CD4-positive, alpha-beta T cell treated with Interleukin-10 for 1 hour (primary cell): ENCODE measurements around the gene C2orf66.

Experiments used
- DNase-seq: peaks from one replicate; pipeline ENCODE4 v3.0.0-alpha.2; 2020

Gene C2orf66

DNA sequence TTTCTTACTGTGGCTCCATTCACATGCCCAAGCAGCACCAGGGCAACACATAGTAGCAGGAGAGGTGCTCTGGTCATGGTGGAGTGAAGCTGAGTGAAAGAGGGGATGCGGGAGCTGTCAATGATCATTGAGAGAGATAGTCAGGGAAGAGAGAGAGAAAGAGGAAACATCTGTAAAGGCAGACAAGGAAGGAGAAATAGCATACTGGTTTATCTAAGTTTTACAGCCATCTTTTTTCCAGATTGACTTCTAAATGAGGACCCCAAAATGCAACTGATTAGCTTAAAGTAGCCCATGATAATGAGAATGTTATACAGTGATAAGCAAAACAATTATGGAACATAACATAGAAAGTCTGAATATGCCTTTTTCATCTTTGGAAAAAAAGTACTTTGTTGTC, at the start of gene C2orf66:
TSS of gene C2orf66 (minus strand) at position 96 of the 400 bp plus-strand sequence. CDS start at position 77, 19 bp downstream.
- no peak for DNase-seq

DNA sequence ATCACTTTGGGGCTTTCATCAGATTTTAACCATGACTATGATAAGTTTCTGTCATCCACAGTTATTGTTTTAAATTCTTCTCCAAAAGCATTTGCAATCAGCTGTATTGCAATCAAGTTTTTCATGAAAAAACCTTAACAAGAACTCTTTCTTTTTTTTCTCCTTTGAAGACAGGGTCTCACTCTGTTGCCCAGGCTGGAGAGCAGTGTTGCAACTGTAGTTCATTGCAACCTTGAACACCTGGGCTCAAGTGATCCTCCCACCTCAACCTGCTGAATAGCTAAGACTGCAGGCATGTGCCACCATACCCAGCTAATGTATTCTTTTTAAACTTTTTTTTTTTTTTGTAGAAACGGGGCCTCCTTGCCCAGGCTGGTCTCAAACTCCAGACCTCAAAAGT, 45.5 kb upstream of the C2orf66 start:
- DNase-seq: no peak

DNA sequence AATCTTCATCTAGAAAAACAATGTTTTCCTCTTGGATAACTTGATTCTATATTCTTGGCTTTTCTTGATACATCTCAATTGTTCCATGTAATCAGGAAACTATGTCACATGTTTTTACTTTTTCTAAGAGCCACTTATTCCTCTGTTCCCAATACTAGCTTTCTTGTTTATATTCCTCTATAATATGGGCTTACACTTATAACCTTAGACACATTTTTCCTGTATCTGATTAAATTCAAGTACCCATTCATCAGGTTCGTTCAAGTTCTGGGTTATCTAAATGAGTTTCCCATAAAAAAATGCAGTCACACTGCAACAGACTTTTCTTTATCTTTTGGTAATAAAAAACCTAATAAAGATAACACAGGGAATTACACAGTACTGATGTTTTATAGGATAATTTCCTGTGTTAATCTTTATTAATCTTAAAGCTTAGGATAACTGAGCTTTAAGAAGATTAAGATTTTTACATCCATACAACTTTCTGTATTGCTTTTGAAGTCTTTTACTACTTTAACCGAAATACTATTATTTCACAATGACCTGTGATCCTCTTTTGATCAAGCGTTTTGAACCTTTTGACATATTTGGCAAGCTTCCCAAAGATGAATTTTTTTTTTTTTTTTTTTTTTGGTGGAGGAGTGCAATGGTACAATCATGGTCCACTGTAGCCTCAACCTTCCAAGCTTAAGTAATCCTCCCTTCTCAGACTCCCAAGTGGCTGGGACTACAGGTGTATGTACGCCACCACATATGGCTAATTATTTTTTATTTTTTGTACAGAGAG, 44.3 kb upstream of the C2orf66 start:
- no peak for DNase-seq

DNA sequence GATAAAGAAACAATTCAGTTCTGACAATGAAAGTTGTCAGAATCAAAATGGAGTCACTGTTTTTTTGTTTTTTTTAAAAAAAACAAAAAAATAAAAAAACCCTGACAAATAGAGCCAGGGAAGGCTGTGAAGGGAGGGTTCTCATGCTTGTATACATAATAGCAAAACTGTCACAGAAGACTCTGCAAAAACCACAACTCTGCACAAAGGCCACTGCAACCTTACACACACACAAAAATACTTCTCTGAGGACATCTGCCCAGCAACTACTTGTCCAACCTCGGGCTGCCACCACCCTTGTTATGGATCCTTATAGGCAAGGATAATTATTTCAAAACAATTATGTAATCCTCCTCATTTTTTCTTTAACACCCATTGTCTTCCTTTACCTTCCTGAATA, 41.9 kb upstream of the C2orf66 start:
- DNase-seq: no peak

DNA sequence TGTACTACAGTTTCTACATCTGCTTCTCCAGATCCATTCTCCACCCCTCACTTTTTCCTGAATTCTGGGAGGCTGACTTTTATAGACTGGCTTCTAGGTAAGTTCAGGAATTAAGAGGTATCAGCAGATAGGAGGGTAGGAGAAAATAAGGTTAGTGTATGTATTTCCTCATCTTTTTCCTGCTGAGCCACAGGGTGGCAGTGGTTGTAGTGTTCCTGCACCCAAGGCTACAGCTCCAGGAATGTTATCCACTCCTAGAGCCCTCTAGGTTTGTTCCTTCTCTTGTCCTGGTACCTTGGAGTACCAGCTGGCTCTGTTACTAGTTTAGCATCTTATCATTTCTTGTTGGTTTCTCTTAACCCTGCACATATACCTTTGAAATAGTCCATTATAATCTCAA, 40.7 kb upstream of the C2orf66 start:
- no peak for DNase-seq

DNA sequence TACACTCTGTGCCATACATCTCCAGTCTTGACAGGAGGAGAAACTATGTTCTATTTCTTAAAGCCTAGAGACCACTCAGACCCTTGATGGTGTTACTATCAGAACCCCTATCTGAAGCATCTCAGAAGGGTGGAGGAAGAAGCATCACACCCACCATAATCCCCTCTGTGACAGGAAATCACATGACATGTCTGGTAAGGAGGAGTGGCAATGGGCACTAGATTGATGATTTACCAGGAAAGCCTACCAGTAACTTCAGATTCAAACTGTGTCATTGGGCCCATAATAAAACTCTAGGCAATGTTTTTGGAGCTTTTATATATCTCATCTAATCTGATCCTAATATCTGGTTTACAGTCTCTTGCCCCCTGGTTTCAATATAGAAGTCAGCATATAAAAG, 37.1 kb upstream of the C2orf66 start:
- no peak for DNase-seq

DNA sequence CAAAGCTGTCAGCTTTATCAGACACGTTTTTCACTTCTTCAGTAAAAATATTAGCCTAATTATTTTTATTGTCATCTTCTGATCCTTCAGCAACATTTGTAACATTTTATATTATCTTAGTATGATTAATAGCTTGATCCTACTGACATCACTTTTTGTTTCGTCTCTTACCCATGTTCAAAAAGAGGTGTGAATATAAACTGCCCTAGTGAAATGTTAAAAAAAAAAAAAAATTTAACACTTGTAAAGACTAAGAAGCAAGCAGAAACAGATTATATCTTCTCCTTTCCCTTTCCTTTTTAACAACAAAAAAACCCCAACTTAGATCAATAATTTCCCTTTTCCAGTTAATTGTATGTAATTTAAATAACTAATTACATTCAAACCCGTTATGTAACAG, 36.2 kb upstream of the C2orf66 start:
- no peak for DNase-seq

DNA sequence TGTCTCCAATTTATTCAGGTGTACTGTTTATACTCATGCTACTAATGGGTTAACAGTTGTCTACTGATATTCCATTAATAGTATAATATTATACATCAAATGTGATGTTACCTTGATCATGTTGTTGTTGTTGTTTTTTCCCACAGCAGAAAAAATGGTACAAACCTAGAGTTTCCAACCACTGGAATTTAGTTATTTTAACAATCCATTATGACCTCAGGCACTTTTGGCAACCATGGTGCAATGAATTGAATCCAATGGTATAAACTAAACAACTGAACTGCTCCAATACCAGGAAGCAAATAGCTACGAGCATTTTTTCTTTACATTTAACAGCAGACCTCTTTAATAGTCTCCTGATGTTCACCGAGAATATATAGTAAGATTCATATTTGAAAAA, 31.0 kb upstream of the C2orf66 start:
- DNase-seq: no peak

DNA sequence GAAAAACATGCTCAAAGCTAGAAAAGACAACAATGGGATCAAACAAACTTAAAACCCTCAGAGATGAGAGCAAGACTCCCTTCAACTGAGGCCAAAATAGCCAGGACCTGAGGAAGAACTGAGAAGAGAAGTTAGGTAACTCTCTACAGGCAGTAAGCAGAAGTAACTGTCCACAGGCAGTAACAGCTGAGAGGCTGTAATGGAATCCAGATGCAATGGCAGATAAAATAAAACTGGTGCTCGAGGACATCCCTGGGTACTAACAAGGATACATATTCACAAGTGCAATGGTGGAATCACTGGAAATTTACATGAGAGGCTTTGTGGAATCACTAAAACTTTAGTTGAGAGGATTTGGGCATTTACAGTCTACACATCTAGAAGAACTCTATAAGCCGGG, 30.4 kb upstream of the C2orf66 start:
- DNase-seq: no peak

DNA sequence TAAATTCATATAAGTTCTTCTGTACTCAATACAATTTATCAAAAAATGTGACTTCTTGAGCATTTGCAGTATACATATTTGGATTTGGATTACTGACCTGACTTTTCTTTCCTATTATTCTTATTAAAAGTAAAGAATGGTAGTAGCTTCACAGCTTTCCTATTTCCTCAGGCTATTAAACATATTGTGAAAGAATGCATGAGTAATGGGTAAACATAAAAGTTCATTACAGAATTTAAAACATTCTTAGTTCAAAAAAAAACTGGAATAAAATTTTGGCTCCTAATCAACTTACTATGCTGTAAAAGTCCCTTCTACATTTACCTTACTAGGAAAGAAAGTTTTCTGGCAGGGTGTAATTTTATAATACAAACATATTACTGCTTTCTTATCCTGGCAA, 27.3 kb upstream of the C2orf66 start:
- no peak for DNase-seq

DNA sequence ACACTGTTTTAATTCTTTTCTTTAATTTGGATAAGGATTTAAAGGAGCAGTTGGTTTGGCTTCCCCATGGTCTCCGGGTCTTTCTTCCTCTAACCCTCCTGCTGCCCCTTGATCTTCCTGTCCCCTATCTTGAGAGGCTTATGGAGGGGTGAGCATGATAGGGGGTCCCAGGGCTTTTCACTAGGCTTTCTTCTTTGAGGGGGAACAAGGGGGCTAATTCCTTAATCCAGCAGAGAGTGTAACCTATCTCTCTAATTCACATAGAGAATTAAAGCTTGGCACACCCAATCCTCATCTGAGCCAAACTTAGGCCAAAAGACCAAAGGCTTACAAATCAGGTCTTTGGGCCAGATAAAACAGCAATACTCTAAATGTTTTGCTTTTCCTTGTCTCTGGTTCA, 21.5 kb upstream of the C2orf66 start:
- DNase-seq: no peak

DNA sequence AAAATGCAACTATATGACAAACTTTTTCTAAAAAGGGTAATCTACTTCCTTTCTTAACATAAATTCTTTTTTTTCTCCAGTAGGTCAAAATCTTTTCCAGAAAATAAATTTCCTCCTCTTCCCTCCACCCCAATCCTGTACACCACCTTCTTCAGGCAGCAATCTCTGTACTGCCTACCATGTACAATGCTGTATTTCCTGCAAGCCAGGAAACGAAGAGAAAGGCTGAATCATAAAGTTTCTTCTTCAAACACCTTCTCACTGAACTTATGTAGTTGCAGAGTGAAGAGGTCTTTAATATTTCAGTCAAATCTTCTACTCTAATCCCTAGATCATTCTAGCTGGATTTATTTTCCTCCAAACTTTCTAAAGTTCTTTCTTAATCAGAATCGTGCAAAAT, 18.2 kb upstream of the C2orf66 start:
- no peak for DNase-seq

DNA sequence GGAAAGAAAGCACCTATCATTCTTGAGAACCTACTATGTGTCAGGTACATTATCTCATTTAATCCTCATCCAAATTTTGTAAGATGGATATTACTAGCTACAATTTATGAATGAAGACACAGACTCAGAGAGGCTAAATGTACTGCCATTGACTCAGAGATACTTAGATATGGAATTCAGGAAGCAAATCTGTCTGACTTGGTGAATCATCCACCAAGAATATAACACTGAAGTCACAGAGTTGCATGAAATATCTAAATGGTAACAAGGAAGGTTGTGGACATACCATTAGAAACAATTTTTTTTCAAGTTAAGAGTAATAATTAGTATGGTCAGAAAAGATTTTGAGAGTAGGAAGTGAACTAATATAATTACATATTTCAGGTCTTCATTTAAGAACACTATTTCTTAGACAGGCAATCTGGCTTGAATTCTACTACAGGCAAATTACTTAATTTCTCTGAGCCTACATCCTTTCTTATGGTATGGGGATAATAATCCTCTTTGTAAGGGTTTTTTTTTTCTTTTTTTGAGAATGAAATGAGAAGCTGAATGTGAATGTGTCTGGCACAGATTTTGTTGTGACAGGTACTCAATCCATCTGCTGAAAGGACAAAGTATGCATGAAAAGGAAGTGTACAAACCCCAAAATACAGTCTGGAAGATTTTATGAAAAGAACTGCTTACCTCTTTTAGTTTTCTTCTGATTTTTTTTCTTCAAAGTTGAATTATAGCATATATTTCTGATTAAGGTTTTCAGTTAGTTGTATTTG, 14.8 kb upstream of the C2orf66 start:
- DNase-seq: no peak

DNA sequence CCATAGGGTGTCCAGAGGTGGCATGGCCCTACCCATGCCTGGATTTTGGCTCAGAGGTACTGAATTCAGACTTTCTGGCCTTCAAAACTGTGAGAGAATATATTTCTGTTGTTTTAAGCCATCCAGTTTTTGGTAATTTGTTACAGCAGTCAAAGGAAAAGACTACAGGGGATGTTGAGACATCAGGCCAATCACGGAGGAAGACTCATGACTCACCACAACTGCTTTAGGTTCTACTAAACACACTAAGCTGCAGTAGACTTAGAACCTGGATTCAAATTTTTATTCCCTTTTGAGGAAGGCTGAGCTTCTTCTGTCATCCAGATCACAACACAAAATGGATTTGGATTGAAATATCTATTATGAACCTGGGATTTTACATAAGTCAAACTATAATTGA, 12.0 kb upstream of the C2orf66 start:
- no peak for DNase-seq

DNA sequence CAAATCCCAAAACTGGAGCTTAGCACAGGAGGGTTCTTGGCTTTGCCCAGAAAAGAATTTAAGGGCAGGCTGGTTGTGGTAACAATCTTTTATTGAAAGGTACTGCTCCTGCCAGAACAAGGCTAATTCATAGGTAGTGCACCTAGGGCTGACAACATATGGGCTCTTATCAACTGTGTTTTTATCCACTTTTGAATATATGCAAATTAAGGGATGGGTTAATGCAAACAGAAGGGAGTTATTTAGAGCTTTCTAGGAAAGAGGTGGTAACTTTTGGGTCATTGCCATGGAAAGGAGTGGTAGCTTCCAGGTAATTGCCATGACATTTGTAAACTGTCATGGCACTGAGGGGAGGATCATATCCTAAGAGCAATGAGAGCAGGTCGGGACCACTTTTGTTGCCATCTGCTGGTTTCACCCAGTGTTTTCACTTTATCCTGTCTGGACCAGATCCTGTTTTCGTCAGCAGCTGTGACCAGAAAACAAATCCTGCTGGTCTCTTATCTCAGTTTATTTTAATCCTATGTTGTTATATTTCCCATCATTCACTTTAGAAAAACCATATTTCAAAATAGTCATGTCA, 981 bp downstream of the C2orf66 start:
- no peak for DNase-seq

DNA sequence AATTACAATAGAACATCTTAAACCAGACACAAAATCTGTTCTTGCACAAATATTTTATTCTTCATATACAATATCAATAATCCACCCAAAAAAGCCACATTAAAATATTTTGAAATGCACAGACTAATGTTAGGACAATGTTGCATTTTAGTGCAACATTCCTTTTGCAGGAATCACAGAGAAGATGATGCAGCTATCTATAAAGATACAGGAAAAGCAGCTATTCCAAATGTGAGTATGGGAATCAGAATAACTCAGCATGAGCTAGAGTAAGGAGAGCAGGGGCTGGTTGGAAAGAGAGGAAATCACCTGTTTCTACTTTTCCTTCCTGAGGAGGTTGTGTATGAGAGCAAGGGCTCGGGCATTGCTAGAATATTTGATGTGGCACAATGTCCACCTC, 4.8 kb downstream of the C2orf66 start:
- no peak for DNase-seq

DNA sequence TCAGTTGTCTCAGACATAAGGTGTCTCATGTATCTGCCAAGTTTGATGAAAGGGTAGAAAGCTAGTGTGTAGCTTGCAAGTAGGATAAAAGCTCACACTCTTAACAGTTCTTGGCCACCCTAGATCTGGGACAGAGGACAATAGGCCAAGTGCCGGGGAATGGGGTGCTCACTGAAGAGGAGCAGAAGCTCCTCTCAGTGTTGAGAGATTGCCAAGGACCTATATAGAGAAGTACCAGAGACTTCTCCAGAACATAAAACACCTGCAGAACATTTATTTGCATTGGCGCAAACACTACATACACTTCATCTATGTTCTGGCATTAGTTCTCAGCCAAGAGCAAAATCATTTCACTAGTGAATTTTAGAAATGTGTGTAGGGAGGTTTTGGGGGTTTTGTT, 6.8 kb downstream of the C2orf66 start:
- DNase-seq: no peak

DNA sequence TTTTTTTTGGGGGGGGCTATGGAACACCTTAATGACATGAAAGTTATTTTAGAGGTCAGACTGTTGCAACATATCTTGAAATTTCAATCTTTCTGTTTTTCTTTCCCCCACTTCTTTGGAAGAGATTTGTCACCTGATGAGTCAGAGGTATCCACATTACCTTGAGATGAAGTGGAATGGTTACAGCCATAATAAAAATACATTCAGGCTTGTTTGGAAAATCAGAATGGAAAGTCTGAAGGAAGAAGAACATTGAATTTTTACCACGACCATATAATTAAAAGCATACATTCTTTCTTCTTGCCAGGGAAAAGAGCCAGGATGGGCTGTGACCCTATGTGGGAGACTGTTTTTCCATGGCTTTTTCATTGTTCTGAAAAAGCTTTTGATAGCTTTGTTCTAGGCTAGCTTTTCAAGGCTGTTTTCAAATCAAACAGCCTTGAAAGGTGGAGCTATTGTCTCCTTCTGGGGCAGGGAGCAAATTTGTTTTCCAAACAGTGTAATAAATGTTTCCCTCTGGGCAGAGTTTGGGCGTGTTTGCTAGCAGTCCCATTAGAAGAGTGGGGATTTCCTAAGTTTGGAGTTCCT, 7.4 kb downstream of the C2orf66 start:
- no peak for DNase-seq

DNA sequence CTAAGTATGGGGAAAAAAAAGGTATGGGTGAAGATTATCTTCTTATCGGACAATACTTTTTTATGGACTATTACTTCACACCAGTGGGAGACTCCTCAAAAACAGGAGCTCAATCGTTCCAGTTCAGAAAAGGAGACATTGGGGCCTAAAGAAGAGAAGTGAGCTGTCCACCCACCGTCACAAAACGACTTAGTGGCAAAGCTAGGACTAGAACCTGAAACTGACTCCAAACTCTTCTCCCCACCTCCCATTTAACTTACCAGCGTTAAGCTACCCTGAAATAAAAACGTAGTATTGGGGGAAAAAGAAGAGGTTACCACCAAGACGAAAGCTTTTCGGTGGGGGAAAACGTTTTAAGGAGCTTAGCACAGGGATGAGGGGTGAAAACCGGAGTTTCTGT, 10.2 kb downstream of the C2orf66 start:
- DNase-seq: no peak

DNA sequence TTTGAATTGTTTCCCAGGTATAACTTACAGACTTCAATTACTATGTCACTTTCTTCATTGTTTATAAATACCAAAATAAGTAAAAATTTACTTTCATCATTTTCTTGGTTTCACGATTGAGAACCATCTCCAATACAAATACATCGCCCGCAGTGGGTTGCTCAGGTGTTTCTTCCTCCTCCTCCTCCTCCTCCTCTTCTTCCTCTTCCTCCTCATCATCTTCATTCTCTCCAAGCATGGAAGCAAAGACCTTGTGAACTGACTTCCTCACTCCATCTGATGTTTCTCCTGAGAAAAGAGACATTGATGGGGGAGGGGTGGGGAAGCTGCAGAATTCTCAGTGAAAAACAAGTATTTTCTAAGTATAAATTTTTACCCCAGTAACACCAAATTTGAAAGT, 16.3 kb downstream of the C2orf66 start:
- no peak for DNase-seq

DNA sequence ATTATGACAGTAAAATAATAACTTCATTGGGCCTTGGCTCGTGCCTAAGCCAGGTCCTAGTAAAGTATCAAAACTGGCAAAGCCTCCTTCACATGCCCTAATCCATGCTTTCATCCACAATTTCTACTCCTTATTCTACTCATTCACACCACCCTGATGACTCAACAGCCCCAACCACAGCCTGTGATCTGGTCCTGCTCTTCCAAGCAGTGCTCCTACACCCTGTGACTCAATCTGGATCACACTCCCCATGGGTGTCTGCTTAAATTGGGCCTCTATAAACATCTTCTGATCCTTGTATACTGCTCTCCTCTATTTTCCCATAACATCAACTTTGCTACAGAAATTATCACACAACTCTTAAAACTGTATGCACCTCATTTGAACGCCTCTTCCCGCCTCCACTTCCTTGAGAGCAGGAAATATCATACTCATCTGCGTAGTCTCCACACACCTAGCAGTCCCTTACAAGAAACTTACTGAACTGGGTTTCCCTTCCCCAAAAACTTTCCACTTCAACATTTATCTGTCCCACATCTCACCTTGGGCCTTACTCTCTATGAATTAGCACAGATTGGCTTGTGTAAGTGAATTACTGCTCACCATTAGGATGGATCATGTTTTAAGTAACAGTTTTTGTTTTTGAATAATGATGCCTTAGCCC, 25.6 kb downstream of the C2orf66 start:
- no peak for DNase-seq

DNA sequence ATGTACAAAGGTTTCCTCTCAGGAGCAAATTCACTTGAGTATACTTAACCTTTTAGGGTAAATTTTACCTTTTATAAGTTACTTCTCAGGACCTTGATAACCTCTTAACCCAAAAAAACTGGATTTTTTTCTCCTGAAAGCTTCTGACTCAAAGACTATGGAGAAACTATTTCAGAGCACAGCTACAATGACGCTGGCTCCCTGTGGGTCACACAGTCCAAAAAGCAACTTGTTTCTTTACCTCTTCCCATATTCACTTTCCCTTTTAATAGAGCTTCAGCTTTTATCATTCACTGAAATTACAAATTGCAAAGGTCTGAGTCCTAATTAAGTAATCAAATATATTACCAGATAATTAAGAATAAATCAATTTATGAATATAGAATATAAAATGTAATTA, 42.1 kb downstream of the C2orf66 start:
- no peak for DNase-seq

DNA sequence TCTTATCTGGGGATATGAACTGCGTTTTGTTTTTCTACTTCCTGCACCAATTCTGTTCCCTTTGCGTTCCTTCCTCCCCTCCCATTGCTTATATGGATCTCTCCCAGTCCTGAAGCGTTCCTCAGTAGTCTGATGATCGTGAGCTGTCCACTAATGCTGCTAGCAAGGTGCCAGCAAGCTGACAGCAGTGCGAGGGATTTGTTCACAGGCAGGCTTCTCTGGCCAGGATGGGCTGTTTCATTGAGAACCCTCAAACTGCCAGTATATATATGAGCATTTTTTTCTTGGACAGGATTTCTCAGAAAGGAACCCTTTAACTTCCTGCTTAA, 49.8 kb downstream of the C2orf66 start:
- no peak for DNase-seq
